GM12878 (cell line): ENCODE data around the gene CUEDC1.

ENCODE experiments used
- KDM1A ChIP-seq: fragments of 200-600 bp; sonication (generic); IDR thresholded peaks from 2 replicates; pipeline ENCODE4 v1.6.1; 2016; ENCODE audit warnings: borderline replicate concordance
- MXI1 ChIP-seq: fragments of 150-350 bp; IDR thresholded peaks from 2 replicates; pipeline ENCODE4 v1.6.1; 2011; ENCODE audit warnings: low read depth, mild to moderate bottlenecking, inconsistent platforms, low read length, improper control_type of control experiment
- RFX5 ChIP-seq: IDR thresholded peaks from 2 replicates; pipeline ENCODE4 v1.6.1; 2011; ENCODE audit warnings: low read depth, low read length, improper control_type of control experiment
- TAF1 ChIP-seq: IDR thresholded peaks from 2 replicates; pipeline ENCODE4 v1.6.1; 2011; ENCODE audit warnings: mild to moderate bottlenecking, low read depth, low read length, borderline replicate concordance

GRCh38 chr17:57948169-57948554 lies 7.0 kb downstream of the CUEDC1 start:
- no peak for TF ChIP-seq KDM1A
- TF ChIP-seq RFX5: no peak
- TF ChIP-seq MXI1: no peak
- no peak for TF ChIP-seq TAF1
